IMR-90 (cell line): ENCODE data around the gene SPINT1. TPM values are rescaled to one million over a fixed set of nuclear protein-coding genes. Genes with fewer than 3 reads are reported as not detected.

Experiments used
- ATAC-seq: fragments of 200-7000 bp; cut with Tn5 transposase; 2 replicates; pipeline ENCODE4 v1.9.1; 2020; ENCODE audit warnings: low read depth, mild to moderate bottlenecking, moderate library complexity
- BruUV-seq: library from RNA; stranded (reverse); fragments of 400-500 nt; replicated peaks from 2 replicates; lab custom pipeline; 2021; lab: Mats Ljungman, UMichigan
- CTCF ChIA-PET: fragments of 300-600 bp; formaldehyde crosslinking; extraction: SDS; loops from one replicate; lab custom pipeline; 2021; ENCODE audit warnings: antibody characterized with exemption; lab: Yijun Ruan, JAX
- POLR2A ChIA-PET: fragments of 300-600 bp; sonication (Branson Sonifier 250); formaldehyde crosslinking; loops from one replicate; lab custom pipeline; 2022; ENCODE audit warnings: antibody characterized with exemption; ENCODE audit not compliant: unreplicated experiment; lab: Charles Lee
- DNase-seq: peaks from one replicate; pipeline ENCODE4 v3.0.0; 2013
- H2AFZ ChIP-seq: replicated peaks from 2 replicates; pipeline ENCODE3; 2013; ENCODE audit warnings: low read length, mild to moderate bottlenecking; ENCODE audit not compliant: poor library complexity
- H2AK5ac ChIP-seq: 2 replicates; pipeline ENCODE4 v1.6.1; 2013; ENCODE audit warnings: low read depth, low read length, inconsistent platforms
- H2AK9ac ChIP-seq: replicated peaks from 2 replicates; pipeline ENCODE3; 2013; ENCODE audit warnings: mild to moderate bottlenecking, low read depth, low read length, moderate library complexity; ENCODE audit not compliant: poor library complexity
- H2BK120ac ChIP-seq: 2 replicates; pipeline ENCODE4 v1.6.1; 2013; ENCODE audit warnings: low read depth, low read length, inconsistent platforms
- H2BK15ac ChIP-seq: 3 replicates; pipeline ENCODE4 v1.6.1; 2013; ENCODE audit warnings: low read depth, low read length, inconsistent platforms
- H2BK20ac ChIP-seq: 2 replicates; pipeline ENCODE4 v1.6.1; 2013; ENCODE audit warnings: low read depth, mild to moderate bottlenecking, inconsistent platforms, low read length, moderate library complexity
- H2BK5ac ChIP-seq: 2 replicates; pipeline ENCODE4 v1.6.1; 2013; ENCODE audit warnings: mild to moderate bottlenecking, low read depth, low read length, inconsistent platforms; ENCODE audit not compliant: poor library complexity, severe bottlenecking
- H3K14ac ChIP-seq: replicated peaks from 2 replicates; pipeline ENCODE4 v1.6.1; 2013; ENCODE audit warnings: low read depth, low read length, inconsistent platforms
- H3K18ac ChIP-seq: 2 replicates; pipeline ENCODE4 v1.6.1; 2013; ENCODE audit warnings: low read depth, low read length, control low read depth
- H3K23ac ChIP-seq: 2 replicates; pipeline ENCODE4 v1.6.1; 2013; ENCODE audit warnings: low read depth, low read length, inconsistent platforms
- H3K27ac ChIP-seq: 2 replicates; pipeline ENCODE4 v1.5.1; 2013; ENCODE audit warnings: mild to moderate bottlenecking, control low read depth, low read length; ENCODE audit not compliant: insufficient read depth
- H3K27me3 ChIP-seq: 2 replicates; pipeline ENCODE4 v1.6.1; 2013; ENCODE audit warnings: low read length; ENCODE audit not compliant: control insufficient read depth, insufficient read depth
- H3K36me3 ChIP-seq: 2 replicates; pipeline ENCODE4 v1.6.1; 2013; ENCODE audit warnings: low read length, mixed read lengths; ENCODE audit not compliant: control insufficient read depth, insufficient read depth
- H3K4ac ChIP-seq: 2 replicates; pipeline ENCODE4 v1.6.1; 2013; ENCODE audit warnings: low read depth, low read length, inconsistent platforms
- H3K4me1 ChIP-seq: 2 replicates; pipeline ENCODE4 v1.6.1; 2013; ENCODE audit warnings: low read length, mixed read lengths; ENCODE audit not compliant: control insufficient read depth, insufficient read depth
- H3K4me2 ChIP-seq: 2 replicates; pipeline ENCODE4 v1.6.1; 2013; ENCODE audit warnings: low read depth, mild to moderate bottlenecking, control low read depth, low read length, moderate library complexity
- H3K4me3 ChIP-seq: 2 replicates; pipeline ENCODE4 v1.5.1; 2013; ENCODE audit warnings: low read depth, mild to moderate bottlenecking, control low read depth, low read length, moderate library complexity; ENCODE audit not compliant: insufficient read depth
- H3K56ac ChIP-seq: 2 replicates; pipeline ENCODE4 v1.6.1; 2013; ENCODE audit warnings: low read length, inconsistent platforms; ENCODE audit not compliant: insufficient read depth; ENCODE audit errors: extremely low read depth
- H3K79me1 ChIP-seq, 2 experiments: 2 replicates each; pipeline ENCODE4 v1.6.1; 2013; ENCODE audit warnings: low read length in 2 of 2, inconsistent platforms in 1 of 2, low read depth in 1 of 2
- H3K9ac ChIP-seq: 2 replicates; pipeline ENCODE4 v1.6.1; 2013; ENCODE audit warnings: low read depth, low read length, control low read depth
- H3K9me1 ChIP-seq: 2 replicates; pipeline ENCODE4 v1.6.1; 2013; ENCODE audit warnings: low read length, inconsistent platforms; ENCODE audit not compliant: insufficient read depth
- H3K9me3 ChIP-seq: 2 replicates; pipeline ENCODE4 v1.6.1; 2013; ENCODE audit warnings: low read length; ENCODE audit not compliant: control insufficient read depth, insufficient read depth
- H4K20me1 ChIP-seq: 2 replicates; pipeline ENCODE4 v1.6.1; 2013; ENCODE audit warnings: low read length, inconsistent platforms; ENCODE audit not compliant: insufficient read depth
- H4K5ac ChIP-seq: 2 replicates; pipeline ENCODE4 v1.6.1; 2013; ENCODE audit warnings: mild to moderate bottlenecking, low read depth, low read length, control low read depth
- H4K8ac ChIP-seq, 2 experiments: 2 replicates each; pipeline ENCODE4 v1.6.1; 2013; ENCODE audit warnings: low read depth in 2 of 2, low read length in 2 of 2, control low read depth in 1 of 2, inconsistent platforms in 1 of 2
- H4K91ac ChIP-seq: 2 replicates; pipeline ENCODE4 v1.6.1; 2013; ENCODE audit warnings: low read depth, low read length, inconsistent platforms; ENCODE audit not compliant: insufficient read depth
- CEBPB ChIP-seq: IDR thresholded peaks from 2 replicates; pipeline ENCODE4 v1.6.1; 2012; ENCODE audit warnings: low read depth, low read length, improper control_type of control experiment
- CTCF ChIP-seq: conservative IDR thresholded peaks from 2 replicates; pipeline ENCODE4 v1.5.1; 2012; ENCODE audit warnings: mild to moderate bottlenecking, low read depth, low read length, improper control_type of control experiment
- FOS ChIP-seq: fragments of 150-350 bp; IDR thresholded peaks from 2 replicates; pipeline ENCODE4 v1.6.1; 2016; ENCODE audit warnings: low read depth, low read length
- MAZ ChIP-seq: IDR thresholded peaks from 2 replicates; pipeline ENCODE4 v1.6.1; 2012; ENCODE audit warnings: low read depth, mild to moderate bottlenecking, low read length, improper control_type of control experiment, moderate library complexity, borderline replicate concordance
- MXI1 ChIP-seq: IDR thresholded peaks from 2 replicates; pipeline ENCODE4 v1.6.1; 2012; ENCODE audit warnings: low read depth, mild to moderate bottlenecking, low read length, moderate library complexity, borderline replicate concordance
- NFE2L2 ChIP-seq: fragments of 150-350 bp; IDR thresholded peaks from 2 replicates; pipeline ENCODE4 v1.6.1; 2016; ENCODE audit warnings: low read depth, mild to moderate bottlenecking, low read length
- POLR2A ChIP-seq: IDR thresholded peaks from 2 replicates; pipeline ENCODE4 v1.6.1; 2012; ENCODE audit warnings: mild to moderate bottlenecking, low read depth, low read length
- RCOR1 ChIP-seq: IDR thresholded peaks from 2 replicates; pipeline ENCODE4 v1.6.1; 2012; ENCODE audit warnings: mild to moderate bottlenecking, low read length, improper control_type of control experiment; ENCODE audit not compliant: insufficient replicate concordance
- RFX5 ChIP-seq: IDR thresholded peaks from 2 replicates; pipeline ENCODE4 v1.8.0; 2012; ENCODE audit warnings: low read depth, mild to moderate bottlenecking, low read length, moderate library complexity
- SMC3 ChIP-seq: fragments of 150-350 bp; IDR thresholded peaks from 2 replicates; pipeline ENCODE4 v1.6.1; 2016; ENCODE audit warnings: low read depth, mild to moderate bottlenecking, antibody characterized with exemption, low read length, moderate library complexity
- USF2 ChIP-seq: fragments of 150-350 bp; IDR thresholded peaks from 2 replicates; pipeline ENCODE4 v1.6.1; 2017; ENCODE audit warnings: mild to moderate bottlenecking, antibody characterized with exemption, low read length, low read depth
- dilution Hi-C: fragments of 300-500 bp; cut with HindIII; formaldehyde crosslinking; loops from one replicate; pipeline ENCODE4 v1.14.3; 2018; ENCODE audit warnings: low sequenced_read_pairs; ENCODE audit not compliant: unreplicated experiment
- in situ Hi-C: fragments of 300-500 bp; cut with MboI; formaldehyde crosslinking; loops from 3 replicates; pipeline ENCODE4 v1.14.3; 2019; ENCODE audit warnings: low sequenced_read_pairs, inconsistent platforms, mixed read lengths
- intact Hi-C: fragments of 100-400 bp; cut with micrococcal nuclease; formaldehyde crosslinking; loops from 2 replicates; pipeline ENCODE4 v1.10.0; 2022
- polyA plus RNA-seq, 3 experiments: library from polyadenylated mRNA; depleted of rRNA; stranded (reverse); fragments of >200 nt; gene quantifications; 2 replicates each; pipeline ENCODE4 v1.2.3, GENCODE V29; 2012; ENCODE audit warnings: low replicate concordance in 1 of 3
- total RNA-seq: library from RNA; depleted of rRNA; stranded (reverse); fragments of >200 nt; gene quantifications from 2 replicates; pipeline ENCODE4 v1.2.3, GENCODE V29; 2012

SPINT1 gene
- total and polyA plus RNA-seq, 2 of the 4 experiments (the other 2 are of a cell fraction) = 0.90 to 2.1 TPM

- DNase-seq (no peak), ATAC-seq (no peak)
- CTCF ChIA-PET = interaction anchor here (0.5 kb wide), 1 partner anchor 1725 kb away, joined by 6 read pairs; no protein-coding TSS in a partner anchor
- Histone ChIP-seq H3K36me3 (no peaks in the 10 kb centered on the region), H3K79me1 (no peaks in the 10 kb centered on the region), H3K27me3 (peaks cover 6% of the 10 kb centered on the region; the same call in 1 of the 2 replicates), H3K4me2 (no peak overlapping the region), H2BK120ac (no peak overlapping the region; the same call in 1 of the 2 replicates), H3K4ac (no peak overlapping the region), H4K91ac (no peak overlapping the region), H4K5ac (no peak overlapping the region), H3K9me1 (no peaks in the 10 kb centered on the region), H3K23ac (no peak overlapping the region), H2BK15ac (no peak overlapping the region), H3K4me3 (no peak overlapping the region), H2AK9ac (no peak overlapping the region), H3K56ac (no peak overlapping the region), H2BK5ac (no peak overlapping the region), H2AK5ac (no peak overlapping the region), H4K8ac (no peak overlapping the region), H4K20me1 (no peaks in the 10 kb centered on the region), H2AFZ (peak overlapping the region; percentile 13), H3K9me3 (no peaks in the 10 kb centered on the region), H3K14ac (no peak overlapping the region), H3K18ac (no peak overlapping the region), H3K9ac (no peak overlapping the region), H2BK20ac (no peak overlapping the region), H3K27ac (no peak overlapping the region), H3K4me1 (no peaks in the 10 kb centered on the region; the same call in 1 of the 2 replicates)
- dilution Hi-C loops = no loop called here
- POLR2A ChIA-PET = interaction anchor here (0.7 kb wide), 1 partner anchor 570 kb away, joined by 12 read pairs; no protein-coding TSS in a partner anchor
- in situ Hi-C loops = no loop called here
- no TSS peak for BruUV-seq
- intact Hi-C loops = no loop called here
- TF ChIP-seq SMC3 (no peak), RCOR1 (no peak), USF2 (no peak), CTCF (no peak), RFX5 (no peak), POLR2A (no peak), FOS (no peak), CEBPB (no peak), MAZ (no peak), NFE2L2 (no peak), MXI1 (no peak)
These were observed 10.9 kb upstream of the SPINT1 start for GRCh38 chr15:40832903-40833302.
